ENCODE results near the gene DOCK7.
"Not testable (repeated sequence)": the region's sequence is repeated elsewhere in the genome, so short reads cannot be mapped to it uniquely, and the experiment has no call there.

DOCK7 gene

GRCh38 chr1:62528015-62528414 lies 160.2 kb downstream of the DOCK7 start:
- peak; percentile 10 for DNase-seq (ENCODE audit: low spot score)

GRCh38 chr1:62527346-62527745 lies 160.8 kb downstream of the DOCK7 start:
- DNase-seq (ENCODE audit: low spot score), result not testable (repeated sequence)

GRCh38 chr1:62523860-62524259 lies 164.3 kb downstream of the DOCK7 start:
- DNase-seq (ENCODE audit: low spot score), result no peak

GRCh38 chr1:62516600-62516999 lies 171.6 kb downstream of the DOCK7 start:
- no peak for DNase-seq (ENCODE audit: low spot score)

- DNase-seq (ENCODE audit: low spot score), result no peak
Measured at GRCh38 chr1:62514746-62515423, 173.3 kb downstream of the DOCK7 start.

GRCh38 chr1:62513013-62513412 lies 175.2 kb downstream of the DOCK7 start:
- no peak for DNase-seq (ENCODE audit: low spot score)

- DNase-seq (ENCODE audit: low spot score), result no peak
Measured at GRCh38 chr1:62509028-62509427, 179.2 kb downstream of the DOCK7 start.

GRCh38 chr1:62508187-62508758 lies 179.9 kb downstream of the DOCK7 start:
- DNase-seq (ENCODE audit: low spot score), result peak; percentile 19

- no peak for DNase-seq (ENCODE audit: low spot score)
Measured at GRCh38 chr1:62500210-62500609, 188.0 kb downstream of the DOCK7 start.

- DNase-seq (ENCODE audit: low spot score), result no peak
Measured at GRCh38 chr1:62494137-62494536, 194.0 kb downstream of the DOCK7 start.

- DNase-seq (ENCODE audit: low spot score), result no peak
Measured at GRCh38 chr1:62493656-62494055, 194.5 kb downstream of the DOCK7 start.

GRCh38 chr1:62492521-62492920 lies 195.7 kb downstream of the DOCK7 start:
- DNase-seq (ENCODE audit: low spot score), result no peak

- DNase-seq (ENCODE audit: low spot score), result no peak
Measured at GRCh38 chr1:62487956-62488355, 200.2 kb downstream of the DOCK7 start.

- no peak for DNase-seq (ENCODE audit: low spot score)
Measured at GRCh38 chr1:62484824-62485468, 203.2 kb downstream of the DOCK7 start.

GRCh38 chr1:62481681-62482080 lies 206.5 kb downstream of the DOCK7 start:
- no peak for DNase-seq (ENCODE audit: low spot score)

- no peak for DNase-seq (ENCODE audit: low spot score)
Measured at GRCh38 chr1:62476525-62477219, 211.5 kb downstream of the DOCK7 start.

- DNase-seq (ENCODE audit: low spot score), result no peak
Measured at GRCh38 chr1:62467092-62467491, 221.1 kb downstream of the DOCK7 start.

GRCh38 chr1:62462370-62462769 lies 225.8 kb downstream of the DOCK7 start:
- no peak for DNase-seq (ENCODE audit: low spot score)

- DNase-seq (ENCODE audit: low spot score), result no peak
Measured at GRCh38 chr1:62457955-62458354, 230.2 kb downstream of the DOCK7 start.

GRCh38 chr1:62452951-62453350 lies 235.2 kb downstream of the DOCK7 start:
- DNase-seq (ENCODE audit: low spot score), result no peak

- DNase-seq (ENCODE audit: low spot score), result no peak
Measured at GRCh38 chr1:62450301-62450700, 237.9 kb downstream of the DOCK7 start.

GRCh38 chr1:62448221-62448933 lies 239.8 kb downstream of the DOCK7 start:
- no peak for DNase-seq (ENCODE audit: low spot score)

Data from germinal center (tissue), 1 donor.